Stomach (tissue), 9 donors: ENCODE measurements around the gene ELMO1. TPM values are rescaled to one million over a fixed set of nuclear protein-coding genes. Genes with fewer than 3 reads are reported as not detected.
A peak's percentile ranks its signal among the peaks of the same experiment; 100 is the strongest.

ENCODE experiments used
- DNase-seq, 2 donors: peaks; one replicate each; pipeline versions ENCODE4 v3.0.0 to v3.0.0-alpha.2; 2013 to 2019
- H3K27ac ChIP-seq, 5 donors: fragments of 200-600 bp in 4 of 5; sonication (generic) in 4 of 5; one replicate each; pipeline ENCODE4 v1.5.1; 2013 to 2019; ENCODE audit warnings: mild to moderate bottlenecking in 1 of 5, moderate library complexity in 1 of 5
- H3K27me3 ChIP-seq, 3 donors: fragments of 200-600 bp; sonication (generic); one replicate each; pipeline ENCODE4 v1.5.1; 2017 to 2019; ENCODE audit warnings: mixed run types in 1 of 3
- H3K36me3 ChIP-seq, 4 donors: fragments of 200-600 bp; sonication (generic); 1 replicate in 3 of 4; 2 replicates in 1 of 4; pipeline ENCODE4 v1.5.1; 2016 to 2019
- H3K4me1 ChIP-seq, 4 donors: fragments of 200-600 bp; sonication (generic); one replicate each; pipeline ENCODE4 v1.5.1; 2016 to 2019
- H3K4me3 ChIP-seq, 4 donors: fragments of 200-600 bp; sonication (generic) in 3 of 4; one replicate each; pipeline ENCODE4 v1.5.1; 2016 to 2019; ENCODE audit warnings: mild to moderate bottlenecking in 1 of 4
- H3K9me3 ChIP-seq, 4 donors: fragments of 200-600 bp; sonication (generic); one replicate each; pipeline ENCODE4 v1.5.1; 2016 to 2019
- CTCF ChIP-seq, 7 experiments: fragments of 450-650 bp in 4 of 7; fragments of 200-600 bp in 3 of 7; sonication (generic) in 3 of 7; IDR thresholded peaks; one replicate each; pipeline ENCODE4 v1.5.1; 2016 to 2019; ENCODE audit warnings: antibody characterized with exemption in 7 of 7, control low read depth in 2 of 7, mild to moderate bottlenecking in 1 of 7
- EP300 ChIP-seq: sonication (generic); formaldehyde crosslinking; IDR thresholded peaks from one replicate; pipeline ENCODE4 v1.6.1; 2017; ENCODE audit warnings: antibody characterized with exemption
- POLR2A ChIP-seq, 4 donors: fragments of 450-650 bp; IDR thresholded peaks; one replicate each; pipeline ENCODE4 v1.6.1; 2016; ENCODE audit warnings: antibody characterized with exemption in 4 of 4, control low read depth in 2 of 4, mild to moderate bottlenecking in 1 of 4, moderate library complexity in 1 of 4
- POLR2AphosphoS5 ChIP-seq, 3 donors: sonication (generic); formaldehyde crosslinking; IDR thresholded peaks; one replicate each; pipeline ENCODE4 v1.6.1; 2016; ENCODE audit warnings: antibody characterized with exemption in 3 of 3
- WGBS, 5 donors: extraction: QIAGEN DNeasy Blood & Tissue Kit in 3 of 5; methylation state at CpG; one replicate each; pipeline versions ENCODE4 v1.1.5 to v1.1.7; 2013 to 2018; 5-methylcytosine and 5-hydroxymethylcytosine counted together
- intact Hi-C: fragments of 100-400 bp; cut with DNase I; formaldehyde crosslinking; loops from one replicate; pipeline ENCODE4 v1.15.1; 2023; ENCODE audit warnings: low total_unique reads
- polyA plus RNA-seq, 3 donors: library from polyadenylated mRNA; stranded (reverse); fragments of 200-250 nt; gene quantifications; one replicate each; pipeline ENCODE4 v1.2.3, GENCODE V29; 2013
- total RNA-seq, 5 donors: library from RNA; depleted of rRNA; stranded (reverse); fragments of >200 nt; gene quantifications; one replicate each; pipeline versions ENCODE4 v1.1.0 to v1.2.3, GENCODE V29; 2014 to 2016
- donor health status: healthy with polysubstance abuse.
- donor health status: Bipolar disorder and iron deficiency.
- donor health status: healthy.

The ELMO1 gene
- total and polyA plus RNA-seq, 8 donors = 4.1 to 117 (median 44.8) TPM

- WGBS, 5 donors = 78 to 91% (median 84%) methylated on average over 1 of the region's 1 CpG
- intact Hi-C loops = no loop called here
- H3K36me3 ChIP-seq = no peaks in the 10 kb centered on the region
- TF ChIP-seq CTCF (IDR thresholded peaks at IDR 0.05) (no peak), POLR2AphosphoS5 (IDR thresholded peaks at IDR 0.05) (no peak), POLR2A (IDR thresholded peaks at IDR 0.05) (no peak)
- H3K27ac ChIP-seq = no peak overlapping the region
- no peaks in the 10 kb centered on the region for H3K4me1 ChIP-seq
- H3K4me3 ChIP-seq = no peak overlapping the region
- no peaks in the 10 kb centered on the region for H3K27me3 ChIP-seq
- H3K9me3 ChIP-seq = no peaks in the 10 kb centered on the region
- no peak for DNase-seq
Observed at GRCh38 chr7:37236906-37237305, 211.8 kb downstream of the ELMO1 start.

- Histone ChIP-seq H3K36me3 (no peaks in the 10 kb centered on the region), H3K27me3 (no peaks in the 10 kb centered on the region), H3K4me1 (no peaks in the 10 kb centered on the region), H3K9me3 (no peaks in the 10 kb centered on the region), H3K27ac (no peak overlapping the region), H3K4me3 (no peak overlapping the region)
- 55 to 77% (median 69%) methylated on average over 4 of the region's 4 CpGs for WGBS, 5 donors
- DNase-seq = no peak
- TF ChIP-seq POLR2A (IDR thresholded peaks at IDR 0.05) = no peak
- no peak for TF ChIP-seq CTCF (IDR thresholded peaks at IDR 0.05)
- TF ChIP-seq EP300 = no peak
- TF ChIP-seq POLR2AphosphoS5 (IDR thresholded peaks at IDR 0.05) = no peak
- intact Hi-C loops = no loop called here
Observed at GRCh38 chr7:37235813-37236212, 212.9 kb downstream of the ELMO1 start.

- H3K27me3 ChIP-seq = no peaks in the 10 kb centered on the region
- H3K27ac ChIP-seq = no peak overlapping the region
- DNase-seq = peak in 1 of 2 donors; percentile 57
- no peaks in the 10 kb centered on the region for H3K36me3 ChIP-seq
- TF ChIP-seq CTCF (IDR thresholded peaks at IDR 0.05) = peak in 5 of 7 experiments; percentile 13 to 35 (median 23)
- no peak for TF ChIP-seq POLR2A (IDR thresholded peaks at IDR 0.05)
- no peak overlapping the region for H3K4me3 ChIP-seq
- H3K9me3 ChIP-seq = no peaks in the 10 kb centered on the region
- 5 to 27% (median 16%) methylated on average over 1 of the region's 1 CpG for WGBS, 5 donors
- intact Hi-C loops = no loop called here
- H3K4me1 ChIP-seq = peaks cover 0 to 4% (median 0%) of the 10 kb centered on the region in 4 donors
Observed at GRCh38 chr7:37234928-37235327, 213.7 kb downstream of the ELMO1 start.

GRCh38 chr7:37234334-37234733 is 214.3 kb downstream of the ELMO1 start:
- Histone ChIP-seq H3K27me3 (no peaks in the 10 kb centered on the region), H3K4me1 (peaks cover 0 to 4% (median 0%) of the 10 kb centered on the region in 4 donors), H3K36me3 (no peaks in the 10 kb centered on the region), H3K9me3 (no peaks in the 10 kb centered on the region), H3K4me3 (no peak overlapping the region), H3K27ac (no peak overlapping the region)
- 54 to 70% (median 57%) methylated on average over 3 of the region's 3 CpGs for WGBS, 5 donors
- intact Hi-C loops = no loop called here
- no peak for TF ChIP-seq CTCF (IDR thresholded peaks at IDR 0.05)
- TF ChIP-seq EP300 = no peak
- TF ChIP-seq POLR2AphosphoS5 (IDR thresholded peaks at IDR 0.05) = no peak
- no peak for TF ChIP-seq POLR2A (IDR thresholded peaks at IDR 0.05)
- no peak for DNase-seq
